AG09319 (cell line): ENCODE measurements around the gene COL8A2.

Experiments
- DNase-seq: peaks from one replicate; pipeline ENCODE4 v3.0.0-alpha.2; 2010; ENCODE audit warnings: low read depth; ENCODE audit errors: extremely low read depth
- TF ChIP-seq, protein P1 (sequence below): IDR thresholded peaks from 2 replicates; pipeline ENCODE4 v1.5.1; 2011; ENCODE audit warnings: low read depth, mild to moderate bottlenecking, inconsistent platforms, low read length, moderate library complexity

The COL8A2 gene

DNA sequence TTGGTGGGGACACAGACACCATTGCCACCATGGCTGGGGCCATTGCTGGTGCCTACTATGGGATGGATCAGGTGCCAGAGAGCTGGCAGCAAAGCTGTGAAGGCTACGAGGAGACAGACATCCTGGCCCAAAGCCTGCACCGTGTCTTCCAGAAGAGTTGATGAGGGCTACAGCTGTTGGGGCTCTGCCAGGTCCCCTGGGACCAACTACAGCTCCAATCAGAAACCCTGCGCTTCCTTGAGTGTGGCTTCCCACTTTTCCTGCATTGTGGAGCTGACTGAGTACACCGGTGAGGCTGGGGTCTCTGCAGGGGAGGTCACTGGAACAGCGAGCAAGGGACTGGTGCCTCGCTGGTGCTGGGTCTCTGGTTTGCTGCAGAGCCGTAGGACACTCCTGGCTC, 31.8 kb downstream of the COL8A2 start:
- TF ChIP-seq, protein P1, sequence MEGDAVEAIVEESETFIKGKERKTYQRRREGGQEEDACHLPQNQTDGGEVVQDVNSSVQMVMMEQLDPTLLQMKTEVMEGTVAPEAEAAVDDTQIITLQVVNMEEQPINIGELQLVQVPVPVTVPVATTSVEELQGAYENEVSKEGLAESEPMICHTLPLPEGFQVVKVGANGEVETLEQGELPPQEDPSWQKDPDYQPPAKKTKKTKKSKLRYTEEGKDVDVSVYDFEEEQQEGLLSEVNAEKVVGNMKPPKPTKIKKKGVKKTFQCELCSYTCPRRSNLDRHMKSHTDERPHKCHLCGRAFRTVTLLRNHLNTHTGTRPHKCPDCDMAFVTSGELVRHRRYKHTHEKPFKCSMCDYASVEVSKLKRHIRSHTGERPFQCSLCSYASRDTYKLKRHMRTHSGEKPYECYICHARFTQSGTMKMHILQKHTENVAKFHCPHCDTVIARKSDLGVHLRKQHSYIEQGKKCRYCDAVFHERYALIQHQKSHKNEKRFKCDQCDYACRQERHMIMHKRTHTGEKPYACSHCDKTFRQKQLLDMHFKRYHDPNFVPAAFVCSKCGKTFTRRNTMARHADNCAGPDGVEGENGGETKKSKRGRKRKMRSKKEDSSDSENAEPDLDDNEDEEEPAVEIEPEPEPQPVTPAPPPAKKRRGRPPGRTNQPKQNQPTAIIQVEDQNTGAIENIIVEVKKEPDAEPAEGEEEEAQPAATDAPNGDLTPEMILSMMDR: no peak

DNA sequence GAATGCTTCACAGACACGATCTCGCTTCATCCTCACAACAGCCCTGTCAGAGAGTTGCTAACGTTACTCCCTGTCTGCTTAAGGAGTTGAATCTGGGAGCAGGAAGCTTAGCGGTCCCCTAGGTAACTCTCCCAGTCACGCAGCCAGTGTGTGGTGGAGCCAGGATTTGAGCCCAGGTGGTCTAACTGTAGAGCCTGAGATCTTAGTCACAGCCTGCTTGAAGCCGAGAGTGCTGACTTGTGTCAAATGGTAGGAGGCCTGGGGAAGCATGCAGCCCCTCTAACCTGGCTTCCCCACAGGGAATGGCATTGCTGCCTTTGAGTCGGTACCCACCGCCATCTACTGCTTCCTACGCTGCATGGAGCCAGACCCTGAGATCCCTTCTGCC, 32.2 kb downstream of the COL8A2 start:
- TF ChIP-seq, protein P1: no peak
- DNase-seq: no peak

More for the DNA sequence above, 31.8 kb downstream of the COL8A2 start:
- DNase-seq: no peak

DNA sequence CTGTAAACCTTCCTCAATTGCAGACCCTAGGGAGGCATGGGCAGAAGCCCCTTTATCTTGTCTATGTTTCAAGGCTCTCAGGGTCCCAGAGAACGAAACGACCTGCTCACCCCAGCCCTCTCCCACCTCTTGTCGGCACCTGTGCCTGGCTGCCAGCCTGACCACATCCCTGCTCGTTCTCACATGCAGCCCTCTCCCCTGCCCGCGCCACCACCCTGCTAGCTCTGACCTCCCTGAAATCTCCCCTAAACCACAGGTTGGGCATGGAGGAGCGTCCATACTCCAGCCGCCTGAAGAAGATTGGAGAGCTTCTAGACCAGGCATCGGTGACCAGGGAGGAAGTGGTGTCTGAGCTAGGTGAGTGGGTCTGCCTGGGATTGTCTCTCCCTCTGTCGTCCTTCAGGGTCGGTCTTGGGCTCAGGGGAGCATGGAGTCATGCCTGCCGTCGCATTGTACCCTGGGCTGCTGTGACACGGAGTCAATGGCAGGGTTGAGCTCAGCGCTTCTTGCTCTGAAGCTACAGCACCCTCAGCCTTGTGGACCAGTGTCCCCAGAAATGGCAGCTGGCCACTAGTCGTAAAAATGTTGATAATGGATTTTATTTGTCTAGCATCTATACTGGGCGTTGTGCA, 32.7 kb downstream of the COL8A2 start:
- TF ChIP-seq, protein P1: no peak
- no peak for DNase-seq

DNA sequence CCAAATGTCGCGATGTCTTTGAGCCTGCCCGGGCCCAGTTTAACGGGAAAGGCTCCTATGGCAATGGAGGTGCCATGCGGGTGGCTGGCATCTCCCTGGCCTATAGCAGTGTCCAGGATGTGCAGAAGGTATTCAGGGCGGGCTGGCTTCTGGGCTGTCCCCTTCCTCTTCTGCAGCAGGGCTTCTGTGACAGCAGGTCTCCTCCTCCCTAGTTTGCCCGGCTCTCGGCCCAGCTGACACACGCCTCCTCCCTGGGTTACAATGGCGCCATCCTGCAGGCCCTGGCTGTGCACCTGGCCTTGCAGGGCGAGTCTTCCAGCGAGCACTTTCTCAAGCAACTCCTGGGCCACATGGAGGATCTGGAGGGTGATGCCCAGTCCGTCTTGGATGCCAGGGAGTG, 33.3 kb downstream of the COL8A2 start:
- DNase-seq: no peak
- TF ChIP-seq, protein P1: no peak

DNA sequence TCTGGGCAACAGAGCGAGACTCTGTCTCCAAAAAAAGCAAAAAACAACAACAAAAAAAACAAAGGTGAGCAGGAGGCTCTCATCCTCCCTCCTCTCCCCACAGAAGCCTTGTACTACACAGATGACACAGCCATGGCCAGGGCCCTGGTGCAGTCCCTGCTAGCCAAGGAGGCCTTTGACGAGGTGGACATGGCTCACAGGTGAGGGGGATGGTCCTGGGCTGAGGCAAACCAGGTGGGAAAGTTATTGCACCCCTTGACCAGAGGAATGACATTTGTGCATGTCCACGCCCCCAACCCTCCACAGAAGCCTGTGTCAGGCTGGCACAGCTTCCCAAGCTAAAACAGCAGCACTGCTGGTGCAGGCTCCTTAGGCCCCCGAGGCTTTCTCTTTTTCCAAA, 33.9 kb downstream of the COL8A2 start:
- DNase-seq: no peak
- TF ChIP-seq, protein P1: no peak

DNA sequence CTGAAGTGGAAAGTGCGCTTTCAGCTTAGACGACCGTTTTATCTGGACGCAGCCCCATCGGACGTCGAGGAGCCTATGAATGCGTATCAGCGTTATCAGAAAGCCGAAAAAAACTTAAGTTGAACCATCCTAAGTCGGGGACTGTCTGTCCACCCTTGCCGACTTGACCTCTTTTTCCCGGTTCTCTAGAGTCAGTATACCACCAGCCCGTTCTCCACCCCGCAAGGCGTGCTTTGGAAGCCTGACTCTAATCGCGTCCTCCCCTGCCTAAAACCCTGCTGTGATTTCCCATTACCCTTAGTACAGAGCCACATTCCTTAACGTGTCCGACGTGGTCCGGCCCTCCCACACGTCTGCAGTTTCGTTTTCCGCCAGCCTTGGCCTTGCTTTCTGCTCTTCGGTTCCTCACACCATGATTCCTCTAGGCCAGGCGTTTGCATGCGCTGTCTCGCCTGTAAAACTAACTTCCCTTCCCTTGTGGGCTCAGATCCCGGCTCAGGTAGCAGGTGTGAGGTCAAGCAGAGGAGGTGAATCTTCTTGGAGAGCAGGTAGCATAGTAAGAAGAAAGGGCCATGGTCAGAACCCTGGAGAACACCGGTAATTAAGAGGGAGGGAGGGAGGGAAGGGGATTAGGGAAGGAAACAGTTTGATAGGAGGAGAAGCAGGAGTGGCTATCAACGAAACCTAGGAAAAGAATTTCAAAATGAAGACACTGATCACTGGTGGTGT, 35.5 kb downstream of the COL8A2 start:
- DNase-seq: no peak

More for the DNA sequence above, 35.5 kb downstream of the COL8A2 start:
- TF ChIP-seq, protein P1: no peak
